ENCODE data around the gene C17orf78. TPM values are rescaled to one million over a fixed set of nuclear protein-coding genes. Genes with fewer than 3 reads are reported as not detected.

The C17orf78 gene
- total and polyA plus RNA-seq, 2 of the 8 experiments (the other 6 are each of a cell fraction or from before 2014, with no cell fraction given): not detected

- no peak for TF ChIP-seq SIX5 (IDR thresholded peaks at IDR 0.05; ENCODE audit: low read depth, low read length)
Observed at GRCh38 chr17:37410357-37410756, 34.6 kb downstream of the C17orf78 start (continued).

Data from H1 (cell line).